GM12874 (cell line): Measurements from ENCODE around the gene NUDT3.

Experiments
- CTCF ChIP-seq: IDR thresholded peaks from 2 replicates; pipeline ENCODE4 v1.5.1; 2011; ENCODE audit warnings: low read depth, mild to moderate bottlenecking, control low read depth, low read length, moderate library complexity; ENCODE audit not compliant: insufficient read depth

The NUDT3 gene

GRCh38 chr6:34239893-34240292, 152.6 kb downstream of the NUDT3 start:
- TF ChIP-seq CTCF, result no peak

GRCh38 chr6:34239500-34239825, 153.0 kb downstream of the NUDT3 start:
- no peak for TF ChIP-seq CTCF

- TF ChIP-seq CTCF, result no peak
Observed at GRCh38 chr6:34238585-34239499, 153.6 kb downstream of the NUDT3 start.

GRCh38 chr6:34237722-34238584, 154.5 kb downstream of the NUDT3 start:
- peak; percentile 51 for TF ChIP-seq CTCF

DNA sequence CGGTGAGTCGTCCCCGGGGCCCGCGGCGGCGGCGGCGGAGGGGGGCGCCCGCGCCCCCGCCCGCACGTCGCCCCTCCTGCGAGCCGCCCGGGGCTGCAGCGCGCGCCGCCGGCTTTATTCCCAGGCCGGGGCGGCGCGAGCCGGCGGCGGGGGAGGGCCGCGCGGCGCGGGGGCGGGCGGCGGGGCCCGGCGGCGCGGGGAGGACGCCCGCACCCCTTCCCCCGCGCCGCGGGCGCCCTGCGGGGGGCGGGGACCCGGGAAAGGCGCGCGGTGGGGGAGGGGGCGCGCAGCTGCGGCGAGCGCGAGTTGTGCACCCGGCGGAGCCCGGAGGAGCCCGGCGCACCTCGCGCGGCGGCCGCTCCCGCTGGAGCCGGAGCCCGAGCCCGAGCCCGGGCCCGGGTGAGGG, 155.2 kb downstream of the NUDT3 start:
- TF ChIP-seq CTCF, result no peak

GRCh38 chr6:34236443-34237315, 155.8 kb downstream of the NUDT3 start, which contains the start of gene HMGA1:
Gene HMGA1, plus strand, starts transcription at chr6:34236873. Its CDS starts 3,908 bp downstream, at chr6:34240781.
- no peak for TF ChIP-seq CTCF
